ENCODE data around the gene BCL3. TPM values are rescaled to one million over a fixed set of nuclear protein-coding genes. Genes with fewer than 3 reads are reported as not detected.

Gene BCL3
- total and polyA plus RNA-seq, 10 of the 15 experiments (the other 5 are each of a cell fraction or from before 2014, with no cell fraction given): 0.55 to 22.7 (median 3.6) TPM

DNA sequence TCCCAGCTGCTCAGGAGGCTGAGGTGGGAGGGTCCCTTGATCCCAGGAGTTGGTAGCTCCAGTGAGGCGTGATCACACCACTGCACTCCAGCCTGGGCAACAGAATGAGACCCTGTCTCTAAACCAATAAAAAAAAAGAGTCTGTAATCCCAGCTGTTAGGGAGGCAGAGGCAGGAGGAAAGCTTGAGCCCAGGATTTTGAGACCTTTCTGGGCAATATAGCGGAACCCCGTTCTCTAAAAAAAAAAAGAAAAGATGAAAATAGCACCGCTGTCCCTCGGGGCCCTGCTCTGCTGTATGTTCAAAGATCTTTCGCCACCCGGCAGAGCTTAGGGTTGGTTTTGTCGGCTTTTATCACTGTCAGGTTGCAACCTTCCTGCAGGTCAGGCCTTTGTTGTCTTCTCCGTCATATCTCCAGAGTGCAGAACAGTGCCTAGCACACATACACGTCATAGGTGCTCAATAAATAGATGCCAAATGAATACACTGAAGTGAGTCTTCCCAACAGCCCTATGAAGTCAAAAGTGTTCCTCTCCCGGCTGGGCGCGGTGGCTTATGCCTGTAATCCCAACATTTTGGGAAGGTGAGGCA is 47.0 kb downstream of the BCL3 start:
- SMC1A ChIA-PET (ENCODE audit: uncharacterized antibody, unreplicated experiment): interaction anchor here (1.2 to 2.2 kb wide), 2 partner anchors 11 to 25 kb away, joined by 3 to 7 read pairs; no protein-coding TSS in a partner anchor
- RAD21 ChIA-PET (ENCODE audit: unreplicated experiment): interaction anchor here (1.3 kb wide), 1 partner anchor 141 kb away, joined by 3 read pairs; no protein-coding TSS in a partner anchor
- Histone ChIP-seq H4K20me1 (ENCODE audit: control insufficient read depth, insufficient read depth) (no peaks in the 10 kb centered on the region), H3K36me3 (ENCODE audit: control insufficient read depth in 2 of 2, insufficient read depth in 2 of 2, low read length in 1 of 2) (no peaks in the 10 kb centered on the region), H3K79me2 (ENCODE audit: control insufficient read depth, insufficient read depth, low read length) (no peaks in the 10 kb centered on the region), H3K9me3 (replicated peaks; ENCODE audit: control insufficient read depth, insufficient read depth, low read length) (no peaks in the 10 kb centered on the region), H3K27me3 (replicated peaks in 1 of 2; ENCODE audit: control insufficient read depth in 2 of 2, insufficient read depth in 2 of 2, low read length in 1 of 2) (no peaks in the 10 kb centered on the region), H3K4me2 (ENCODE audit: control insufficient read depth, insufficient read depth) (no peak overlapping the region), H3K9ac (ENCODE audit: control insufficient read depth, insufficient read depth, low read length) (no peak overlapping the region), H3K4me3 (no peak overlapping the region), H3K27ac (ENCODE audit: control insufficient read depth, insufficient read depth) (no peak overlapping the region), H3K4me1 (ENCODE audit: control insufficient read depth, insufficient read depth, low read length) (peaks cover 26% of the 10 kb centered on the region), H2AFZ (ENCODE audit: control insufficient read depth, low read depth, low read length) (peak overlapping the region; percentile 33; the same call in 1 of the 2 replicates)
- in situ Hi-C loops (cut with MboI) (no loop called here), intact Hi-C loops (cut with micrococcal nuclease; ENCODE audit: unreplicated experiment) (no loop called here)
- POLR2A ChIA-PET: no interaction called here
- DNase-seq (ENCODE audit: low read depth, low spot score) (no peak), FAIRE-seq (no peak), ATAC-seq (no peak)
- CTCF ChIA-PET: interaction anchor here (1.5 to 1.9 kb wide), 3 partner anchors 11 to 71 kb away, joined by 5 to 17 read pairs (median 6); no protein-coding TSS in a partner anchor
- no TSS peak for BruUV-seq (replicated peaks)
- WGBS (ENCODE audit: insufficient coverage, insufficient replicate concordance, low lambda C conversion rate, missing lambda C conversion rate): 29% methylated on average over 13 of the region's 13 CpGs
- no peak for TF ChIP-seq CBX3 (IDR thresholded peaks at IDR 0.05; ENCODE audit: borderline replicate concordance, low read depth)
- TF ChIP-seq, protein P1, sequence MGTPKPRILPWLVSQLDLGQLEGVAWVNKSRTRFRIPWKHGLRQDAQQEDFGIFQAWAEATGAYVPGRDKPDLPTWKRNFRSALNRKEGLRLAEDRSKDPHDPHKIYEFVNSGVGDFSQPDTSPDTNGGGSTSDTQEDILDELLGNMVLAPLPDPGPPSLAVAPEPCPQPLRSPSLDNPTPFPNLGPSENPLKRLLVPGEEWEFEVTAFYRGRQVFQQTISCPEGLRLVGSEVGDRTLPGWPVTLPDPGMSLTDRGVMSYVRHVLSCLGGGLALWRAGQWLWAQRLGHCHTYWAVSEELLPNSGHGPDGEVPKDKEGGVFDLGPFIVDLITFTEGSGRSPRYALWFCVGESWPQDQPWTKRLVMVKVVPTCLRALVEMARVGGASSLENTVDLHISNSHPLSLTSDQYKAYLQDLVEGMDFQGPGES (IDR thresholded peaks at IDR 0.05): no peak
- TF ChIP-seq, protein P2, sequence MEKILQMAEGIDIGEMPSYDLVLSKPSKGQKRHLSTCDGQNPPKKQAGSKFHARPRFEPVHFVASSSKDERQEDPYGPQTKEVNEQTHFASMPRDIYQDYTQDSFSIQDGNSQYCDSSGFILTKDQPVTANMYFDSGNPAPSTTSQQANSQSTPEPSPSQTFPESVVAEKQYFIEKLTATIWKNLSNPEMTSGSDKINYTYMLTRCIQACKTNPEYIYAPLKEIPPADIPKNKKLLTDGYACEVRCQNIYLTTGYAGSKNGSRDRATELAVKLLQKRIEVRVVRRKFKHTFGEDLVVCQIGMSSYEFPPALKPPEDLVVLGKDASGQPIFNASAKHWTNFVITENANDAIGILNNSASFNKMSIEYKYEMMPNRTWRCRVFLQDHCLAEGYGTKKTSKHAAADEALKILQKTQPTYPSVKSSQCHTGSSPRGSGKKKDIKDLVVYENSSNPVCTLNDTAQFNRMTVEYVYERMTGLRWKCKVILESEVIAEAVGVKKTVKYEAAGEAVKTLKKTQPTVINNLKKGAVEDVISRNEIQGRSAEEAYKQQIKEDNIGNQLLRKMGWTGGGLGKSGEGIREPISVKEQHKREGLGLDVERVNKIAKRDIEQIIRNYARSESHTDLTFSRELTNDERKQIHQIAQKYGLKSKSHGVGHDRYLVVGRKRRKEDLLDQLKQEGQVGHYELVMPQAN (conservative IDR thresholded peaks at IDR 0.05): no peak
- no peak for TF ChIP-seq EP300 (IDR thresholded peaks at IDR 0.05; ENCODE audit: borderline replicate concordance in 1 of 2, control insufficient read depth in 1 of 2, low read depth in 2 of 2, low read length in 2 of 2)
- TF ChIP-seq MTA3 (IDR thresholded peaks at IDR 0.05; ENCODE audit: borderline replicate concordance, low read length): no peak
- no peak for TF ChIP-seq KDM1A (IDR thresholded peaks at IDR 0.05; ENCODE audit: borderline replicate concordance)
- no peak for TF ChIP-seq RBBP5 (conservative IDR thresholded peaks at IDR 0.05)
- TF ChIP-seq RUNX3 (IDR thresholded peaks at IDR 0.05; ENCODE audit: low read length): no peak
